ENCODE measurements around the gene MCHR1.

DNA sequence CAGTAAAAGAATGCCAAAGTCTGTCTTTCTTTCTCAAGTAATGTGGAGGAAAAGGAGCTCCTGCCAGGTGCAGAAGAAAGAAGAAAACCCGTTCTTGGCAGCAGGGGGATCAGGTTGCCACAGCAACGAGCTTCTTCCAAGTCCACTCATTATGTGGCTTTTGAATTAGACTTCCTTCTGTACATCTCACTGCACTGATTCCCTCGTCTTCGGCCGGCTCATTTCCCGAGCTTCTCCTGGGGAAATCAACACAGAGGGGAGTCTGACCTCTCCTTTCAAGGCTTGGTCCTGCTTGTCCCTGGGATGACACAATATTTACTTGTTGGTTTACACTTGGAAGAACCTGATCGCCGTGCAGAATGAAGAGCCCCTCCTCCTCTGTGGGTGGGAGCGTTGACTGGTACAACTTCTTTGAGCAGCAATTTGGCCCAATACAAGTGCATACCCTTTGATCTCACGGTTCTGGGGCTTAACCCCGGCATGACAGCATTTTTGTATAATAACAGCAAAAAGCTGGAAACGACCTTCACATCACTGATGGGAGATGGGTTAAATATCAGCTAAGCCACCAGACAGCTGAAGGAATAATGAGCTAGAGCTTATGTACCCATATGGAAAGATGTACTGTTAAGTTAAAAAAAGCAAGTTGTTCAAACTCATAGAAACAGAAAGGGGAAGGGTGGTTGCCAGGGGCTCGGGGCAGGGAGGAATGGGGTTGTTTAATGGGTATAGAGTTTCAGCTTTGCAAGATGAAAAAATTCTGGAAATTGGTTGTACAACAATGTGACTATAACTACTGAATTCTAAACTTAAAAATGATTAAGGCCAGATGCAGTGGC is 35.4 kb downstream of the MCHR1 start:
- TF ChIP-seq CTCF (IDR thresholded peaks at IDR 0.05; ENCODE audit: low read depth, low read length, missing input control) (no peak), YY1 (IDR thresholded peaks at IDR 0.05) (no peak), HNF4G (IDR thresholded peaks at IDR 0.05) (no peak), FOXA1 (IDR thresholded peaks at IDR 0.05) (no peak), NR2F2 (IDR thresholded peaks at IDR 0.05) (no peak), ATF3 (IDR thresholded peaks at IDR 0.05) (no peak)
- TF ChIP-seq, protein P1, sequence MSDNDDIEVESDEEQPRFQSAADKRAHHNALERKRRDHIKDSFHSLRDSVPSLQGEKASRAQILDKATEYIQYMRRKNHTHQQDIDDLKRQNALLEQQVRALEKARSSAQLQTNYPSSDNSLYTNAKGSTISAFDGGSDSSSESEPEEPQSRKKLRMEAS (IDR thresholded peaks at IDR 0.05), result no peak
- TF ChIP-seq, protein P2, sequence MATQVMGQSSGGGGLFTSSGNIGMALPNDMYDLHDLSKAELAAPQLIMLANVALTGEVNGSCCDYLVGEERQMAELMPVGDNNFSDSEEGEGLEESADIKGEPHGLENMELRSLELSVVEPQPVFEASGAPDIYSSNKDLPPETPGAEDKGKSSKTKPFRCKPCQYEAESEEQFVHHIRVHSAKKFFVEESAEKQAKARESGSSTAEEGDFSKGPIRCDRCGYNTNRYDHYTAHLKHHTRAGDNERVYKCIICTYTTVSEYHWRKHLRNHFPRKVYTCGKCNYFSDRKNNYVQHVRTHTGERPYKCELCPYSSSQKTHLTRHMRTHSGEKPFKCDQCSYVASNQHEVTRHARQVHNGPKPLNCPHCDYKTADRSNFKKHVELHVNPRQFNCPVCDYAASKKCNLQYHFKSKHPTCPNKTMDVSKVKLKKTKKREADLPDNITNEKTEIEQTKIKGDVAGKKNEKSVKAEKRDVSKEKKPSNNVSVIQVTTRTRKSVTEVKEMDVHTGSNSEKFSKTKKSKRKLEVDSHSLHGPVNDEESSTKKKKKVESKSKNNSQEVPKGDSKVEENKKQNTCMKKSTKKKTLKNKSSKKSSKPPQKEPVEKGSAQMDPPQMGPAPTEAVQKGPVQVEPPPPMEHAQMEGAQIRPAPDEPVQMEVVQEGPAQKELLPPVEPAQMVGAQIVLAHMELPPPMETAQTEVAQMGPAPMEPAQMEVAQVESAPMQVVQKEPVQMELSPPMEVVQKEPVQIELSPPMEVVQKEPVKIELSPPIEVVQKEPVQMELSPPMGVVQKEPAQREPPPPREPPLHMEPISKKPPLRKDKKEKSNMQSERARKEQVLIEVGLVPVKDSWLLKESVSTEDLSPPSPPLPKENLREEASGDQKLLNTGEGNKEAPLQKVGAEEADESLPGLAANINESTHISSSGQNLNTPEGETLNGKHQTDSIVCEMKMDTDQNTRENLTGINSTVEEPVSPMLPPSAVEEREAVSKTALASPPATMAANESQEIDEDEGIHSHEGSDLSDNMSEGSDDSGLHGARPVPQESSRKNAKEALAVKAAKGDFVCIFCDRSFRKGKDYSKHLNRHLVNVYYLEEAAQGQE (IDR thresholded peaks at IDR 0.05), result no peak
